ENCODE measurements around the gene FGFRL1. TPM values are rescaled to one million over a fixed set of nuclear protein-coding genes. Genes with fewer than 3 reads are reported as not detected.

The FGFRL1 gene
- total RNA-seq, 1 experiment from 2014 or later, result 59.5 TPM

GRCh38 chr4:1000686-1001260 is 10.7 kb upstream of the FGFRL1 start:
- Histone ChIP-seq H3K9me2 (ENCODE audit: insufficient read depth) (no peaks in the 10 kb centered on the region), H3K27ac (no peak overlapping the region), H4K20me1 (ENCODE audit: insufficient read depth) (peaks cover 7% of the 10 kb centered on the region; the same call in 1 of the 2 replicates), H3K27me3 (ENCODE audit: insufficient read depth, low read depth) (peaks cover 11% of the 10 kb centered on the region), H3K4me1 (replicated peaks; ENCODE audit: insufficient read depth) (no peaks in the 10 kb centered on the region), H3K79me2 (ENCODE audit: low read depth) (no peaks in the 10 kb centered on the region), H3F3A (ENCODE audit: insufficient read depth, low read depth) (peaks cover 2% of the 10 kb centered on the region; the same call in 1 of the 2 replicates), H3K4me2 (no peak overlapping the region), H3K36me3 (ENCODE audit: low read depth) (no peaks in the 10 kb centered on the region), H2AFZ (no peak overlapping the region), H3K4me3 (no peak overlapping the region), H3K9me3 (ENCODE audit: insufficient read depth, low read depth) (no peaks in the 10 kb centered on the region)
- CTCF ChIA-PET, result no interaction called here
- POLR2A ChIA-PET (ENCODE audit: unreplicated experiment), result no interaction called here
- TF ChIP-seq EZH2 (IDR thresholded peaks at IDR 0.05; ENCODE audit: low read depth), result no peak
- no peak for TF ChIP-seq CTCF (conservative IDR thresholded peaks at IDR 0.05)
- DNase-seq, result no peak
- no TSS peak for BruUV-seq (replicated peaks)
- intact Hi-C loops (cut with micrococcal nuclease; ENCODE audit: unreplicated experiment), result no loop called here

GRCh38 chr4:1001561-1002130 is 9.8 kb upstream of the FGFRL1 start:
- H3K27ac ChIP-seq, result no peak overlapping the region
- no peak overlapping the region for H2AFZ ChIP-seq
- H3K79me2 ChIP-seq (ENCODE audit: low read depth), result no peaks in the 10 kb centered on the region
- CTCF ChIA-PET, result interaction anchor here (0.7 kb wide), 1 partner anchor 290 kb away, joined by 3 read pairs; no protein-coding TSS in a partner anchor
- no TSS peak for BruUV-seq (replicated peaks)
- intact Hi-C loops (cut with micrococcal nuclease; ENCODE audit: unreplicated experiment), result no loop called here
- H3K27me3 ChIP-seq (ENCODE audit: insufficient read depth, low read depth), result peaks cover 11% of the 10 kb centered on the region
- H3K4me3 ChIP-seq, result no peak overlapping the region
- no peak for TF ChIP-seq EZH2 (IDR thresholded peaks at IDR 0.05; ENCODE audit: low read depth)
- TF ChIP-seq CTCF (conservative IDR thresholded peaks at IDR 0.05), result no peak
- H3K9me2 ChIP-seq (ENCODE audit: insufficient read depth), result no peaks in the 10 kb centered on the region
- DNase-seq, result no peak
- no peaks in the 10 kb centered on the region for H3K36me3 ChIP-seq (ENCODE audit: low read depth)
- peaks cover 7% of the 10 kb centered on the region; the same call in 1 of the 2 replicates for H3F3A ChIP-seq (ENCODE audit: insufficient read depth, low read depth)
- no peaks in the 10 kb centered on the region for H3K9me3 ChIP-seq (ENCODE audit: insufficient read depth, low read depth)
- H3K4me2 ChIP-seq, result no peak overlapping the region
- POLR2A ChIA-PET (ENCODE audit: unreplicated experiment), result interaction anchor here (0.6 kb wide), 1 partner anchor 40 kb away, joined by 8 read pairs; no protein-coding TSS in a partner anchor
- no peaks in the 10 kb centered on the region for H3K4me1 ChIP-seq (replicated peaks; ENCODE audit: insufficient read depth)
- peaks cover 7% of the 10 kb centered on the region; the same call in 1 of the 2 replicates for H4K20me1 ChIP-seq (ENCODE audit: insufficient read depth)

GRCh38 chr4:1002131-1002630 is 9.2 kb upstream of the FGFRL1 start:
- no peak for DNase-seq
- no peak overlapping the region for H2AFZ ChIP-seq
- no peak overlapping the region for H3K4me2 ChIP-seq
- ChIA-PET CTCF (interaction anchor here (0.7 kb wide), 1 partner anchor 290 kb away, joined by 3 read pairs; no protein-coding TSS in a partner anchor), POLR2A (ENCODE audit: unreplicated experiment) (no interaction called here)
- H3K9me3 ChIP-seq (ENCODE audit: insufficient read depth, low read depth), result no peaks in the 10 kb centered on the region
- H3K9me2 ChIP-seq (ENCODE audit: insufficient read depth), result no peaks in the 10 kb centered on the region
- H3K27me3 ChIP-seq (ENCODE audit: insufficient read depth, low read depth), result peaks cover 11% of the 10 kb centered on the region
- TF ChIP-seq CTCF (conservative IDR thresholded peaks at IDR 0.05) (no peak), EZH2 (IDR thresholded peaks at IDR 0.05; ENCODE audit: low read depth) (no peak)
- intact Hi-C loops (cut with micrococcal nuclease; ENCODE audit: unreplicated experiment), result no loop called here
- H3K36me3 ChIP-seq (ENCODE audit: low read depth), result no peaks in the 10 kb centered on the region
- no peaks in the 10 kb centered on the region for H3K4me1 ChIP-seq (replicated peaks; ENCODE audit: insufficient read depth)
- H3K4me3 ChIP-seq, result no peak overlapping the region
- no TSS peak for BruUV-seq (replicated peaks)
- H3K27ac ChIP-seq, result no peak overlapping the region
- peaks cover 7% of the 10 kb centered on the region; the same call in 1 of the 2 replicates for H4K20me1 ChIP-seq (ENCODE audit: insufficient read depth)
- peaks cover 11% of the 10 kb centered on the region; the same call in 1 of the 2 replicates for H3F3A ChIP-seq (ENCODE audit: insufficient read depth, low read depth)
- H3K79me2 ChIP-seq (ENCODE audit: low read depth), result no peaks in the 10 kb centered on the region
